DOHH2 (cell line): Measurements from ENCODE around the gene CHRNA9.

ENCODE experiments used
- H3F3A ChIP-seq: fragments of 200-600 bp; sonication (generic), shearing (Covaris generic); 2 replicates; pipeline ENCODE4 v1.6.0; 2016; ENCODE audit warnings: antibody characterized with exemption, mild to moderate bottlenecking; ENCODE audit not compliant: control insufficient read depth, insufficient read depth
- H3K27ac ChIP-seq: fragments of 200-600 bp; sonication (generic); 2 replicates; pipeline ENCODE4 v1.5.1; 2014; ENCODE audit warnings: low read depth, mild to moderate bottlenecking, low read length, moderate library complexity
- H3K27me3 ChIP-seq: fragments of 200-600 bp; sonication (generic); 2 replicates; pipeline ENCODE4 v1.6.1; 2014; ENCODE audit warnings: mild to moderate bottlenecking, low read length, mixed read lengths; ENCODE audit not compliant: control insufficient read depth
- H3K36me3 ChIP-seq: fragments of 200-600 bp; sonication (generic); 2 replicates; pipeline ENCODE4 v1.6.1; 2014; ENCODE audit warnings: mild to moderate bottlenecking, low read length, moderate library complexity, mixed read lengths; ENCODE audit not compliant: control insufficient read depth
- H3K4me1 ChIP-seq: fragments of 200-600 bp; sonication (generic); 2 replicates; pipeline ENCODE4 v1.6.1; 2014; ENCODE audit warnings: mild to moderate bottlenecking, low read length, mixed read lengths; ENCODE audit not compliant: control insufficient read depth
- H3K4me2 ChIP-seq: fragments of 200-600 bp; sonication (generic); 2 replicates; pipeline ENCODE4 v1.6.0; 2014; ENCODE audit warnings: mild to moderate bottlenecking, low read length, moderate library complexity
- H3K4me3 ChIP-seq: fragments of 200-600 bp; sonication (generic); 2 replicates; pipeline ENCODE4 v1.5.1; 2014; ENCODE audit warnings: mild to moderate bottlenecking, low read length, mixed read lengths
- H3K79me2 ChIP-seq: fragments of 200-600 bp; sonication (generic); 2 replicates; pipeline ENCODE4 v1.6.1; 2014; ENCODE audit warnings: mild to moderate bottlenecking, low read length, mixed read lengths; ENCODE audit not compliant: control insufficient read depth
- H3K9me2 ChIP-seq: fragments of 200-600 bp; sonication (generic); replicated peaks from 2 replicates; pipeline ENCODE4 v1.6.1; 2014; ENCODE audit warnings: mild to moderate bottlenecking, low read length, mixed read lengths; ENCODE audit not compliant: control insufficient read depth
- H3K9me3 ChIP-seq: fragments of 200-600 bp; sonication (generic); 2 replicates; pipeline ENCODE4 v1.6.1; 2014; ENCODE audit warnings: antibody characterized with exemption, low read length, mixed read lengths; ENCODE audit not compliant: control insufficient read depth, insufficient read depth
- H4K20me1 ChIP-seq: fragments of 200-600 bp; sonication (generic); 2 replicates; pipeline ENCODE4 v1.6.0; 2014; ENCODE audit warnings: low read depth, mild to moderate bottlenecking, antibody characterized with exemption, low read length, moderate library complexity; ENCODE audit not compliant: control insufficient read depth, insufficient read depth
- CTCF ChIP-seq: fragments of 200-600 bp; sonication (generic); IDR thresholded peaks from one replicate; pipeline ENCODE4 v1.5.1; 2014; ENCODE audit warnings: antibody characterized with exemption, mild to moderate bottlenecking, low read depth, low read length; ENCODE audit not compliant: poor library complexity, severe bottlenecking
- EZH2phosphoT487 ChIP-seq: fragments of 200-600 bp; sonication (generic); IDR thresholded peaks from 2 replicates; pipeline ENCODE4 v1.6.1; 2017; ENCODE audit warnings: borderline replicate concordance, mild to moderate bottlenecking, antibody characterized with exemption, low read length, moderate library complexity, mixed read lengths

CHRNA9 gene

GRCh38 chr4:40373636-40374035, 38.5 kb downstream of the CHRNA9 start:
- Histone ChIP-seq H3K79me2 (no peaks in the 10 kb centered on the region), H3K9me3 (no peaks in the 10 kb centered on the region), H3F3A (no peaks in the 10 kb centered on the region), H3K4me1 (no peaks in the 10 kb centered on the region), H3K36me3 (no peaks in the 10 kb centered on the region), H3K27me3 (peaks cover 3% of the 10 kb centered on the region; the same call in 1 of the 2 replicates), H3K27ac (no peak overlapping the region), H4K20me1 (no peaks in the 10 kb centered on the region), H3K9me2 (no peaks in the 10 kb centered on the region), H3K4me2 (no peak overlapping the region), H3K4me3 (no peak overlapping the region)
- TF ChIP-seq EZH2phosphoT487 (no peak), CTCF (no peak)

DNA sequence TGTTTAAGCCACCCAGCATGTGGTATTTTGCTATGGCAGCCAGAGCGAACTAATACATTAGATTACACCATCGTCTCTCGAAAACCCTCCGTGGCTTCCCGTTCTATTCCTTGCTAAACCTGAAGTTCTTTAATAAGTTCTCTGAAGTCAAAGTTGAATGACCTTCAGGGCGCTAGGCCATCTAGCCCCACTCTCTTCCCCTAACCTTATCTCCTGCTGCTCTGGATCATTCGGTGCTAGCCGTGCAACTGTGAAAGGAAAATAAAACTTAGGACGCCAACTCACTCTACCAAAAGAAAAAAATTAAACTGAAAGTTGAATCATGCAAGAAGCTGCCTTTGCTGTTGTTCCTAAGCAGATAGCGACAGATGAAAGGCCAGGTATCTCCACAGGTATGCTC, 40.0 kb downstream of the CHRNA9 start:
- Histone ChIP-seq H3K4me1 (no peaks in the 10 kb centered on the region), H3K9me3 (no peaks in the 10 kb centered on the region), H3K9me2 (no peaks in the 10 kb centered on the region), H3K4me2 (no peak overlapping the region), H3K36me3 (no peaks in the 10 kb centered on the region), H3K27ac (no peak overlapping the region), H3F3A (no peaks in the 10 kb centered on the region), H4K20me1 (no peaks in the 10 kb centered on the region), H3K4me3 (no peak overlapping the region), H3K27me3 (peaks cover 3% of the 10 kb centered on the region; the same call in 1 of the 2 replicates), H3K79me2 (no peaks in the 10 kb centered on the region)
- TF ChIP-seq CTCF: no peak

DNA sequence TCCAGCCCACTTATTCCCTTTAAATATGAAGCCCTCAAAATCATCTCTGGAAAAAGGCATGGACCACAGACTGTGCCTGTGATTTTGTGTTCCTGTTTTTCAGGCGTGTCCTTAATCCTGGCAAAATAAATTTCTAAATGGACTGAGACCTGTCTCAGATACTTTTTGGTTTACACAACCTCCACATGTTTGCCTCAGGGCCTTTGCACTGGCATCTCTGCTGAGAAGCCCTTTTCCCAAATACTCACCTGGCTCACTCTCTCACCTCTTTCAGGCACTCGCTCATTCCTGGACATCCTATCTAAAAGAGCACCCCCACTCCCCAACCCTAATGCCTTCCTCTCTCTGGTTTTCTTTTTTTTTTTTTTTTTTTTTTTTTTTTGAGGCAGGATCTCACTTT, 40.5 kb downstream of the CHRNA9 start:
- Histone ChIP-seq H3K4me2 (no peak overlapping the region), H3K4me1 (no peaks in the 10 kb centered on the region), H3K9me3 (no peaks in the 10 kb centered on the region), H4K20me1 (no peaks in the 10 kb centered on the region), H3K79me2 (no peaks in the 10 kb centered on the region), H3K4me3 (no peak overlapping the region), H3K27ac (no peak overlapping the region), H3F3A (no peaks in the 10 kb centered on the region), H3K27me3 (peaks cover 3% of the 10 kb centered on the region; the same call in 1 of the 2 replicates), H3K9me2 (no peaks in the 10 kb centered on the region), H3K36me3 (no peaks in the 10 kb centered on the region)
- no peak for TF ChIP-seq EZH2phosphoT487
- TF ChIP-seq CTCF: no peak
